ENCODE results near the gene IQCN.

Gene IQCN

GRCh38 chr19:18231775-18232174 is 42.5 kb downstream of the IQCN start:
- no peak for DNase-seq (ENCODE audit: low read depth in 2 of 2)

GRCh38 chr19:18230941-18231734 is 43.1 kb downstream of the IQCN start:
- DNase-seq (ENCODE audit: low read depth in 2 of 2), result no peak

- no peak for DNase-seq (ENCODE audit: low read depth in 2 of 2)
These were observed 44.3 kb downstream of the IQCN start for GRCh38 chr19:18229915-18230314.

GRCh38 chr19:18229474-18229873 is 44.8 kb downstream of the IQCN start:
- DNase-seq (ENCODE audit: low read depth in 2 of 2), result no peak

GRCh38 chr19:18227781-18228271 is 46.4 kb downstream of the IQCN start:
- no peak for DNase-seq (ENCODE audit: low read depth in 2 of 2)

GRCh38 chr19:18226956-18227780 is 47.1 kb downstream of the IQCN start:
- DNase-seq (ENCODE audit: low read depth in 2 of 2), result no peak

- DNase-seq (ENCODE audit: low read depth in 2 of 2), result no peak
These were observed 48.4 kb downstream of the IQCN start, which contains the start of gene PDE4C for GRCh38 chr19:18225702-18226468. Gene PDE4C (minus strand): TSS chr19:18226438. CDS start chr19:18226415, 23 bp downstream.

- no peak for DNase-seq (ENCODE audit: low read depth in 2 of 2)
These were observed 48.9 kb downstream of the IQCN start for GRCh38 chr19:18225355-18225701.

GRCh38 chr19:18224525-18225354 is 49.5 kb downstream of the IQCN start:
- peak; percentile 53 to 83 for DNase-seq (ENCODE audit: low read depth in 2 of 2)

- peak in 1 of 2 donors; percentile 21 for DNase-seq (ENCODE audit: low read depth in 2 of 2)
These were observed 50.3 kb downstream of the IQCN start for GRCh38 chr19:18223860-18224524.

GRCh38 chr19:18221815-18222725 is 52.2 kb downstream of the IQCN start:
- DNase-seq (ENCODE audit: low read depth in 2 of 2), result no peak

GRCh38 chr19:18220632-18221275 is 53.5 kb downstream of the IQCN start:
- DNase-seq (ENCODE audit: low read depth in 2 of 2), result no peak

GRCh38 chr19:18219911-18220631 is 54.2 kb downstream of the IQCN start:
- DNase-seq (ENCODE audit: low read depth in 2 of 2), result no peak

GRCh38 chr19:18218600-18218999 is 55.7 kb downstream of the IQCN start:
- no peak for DNase-seq (ENCODE audit: low read depth in 2 of 2)

- no peak for DNase-seq (ENCODE audit: low read depth in 2 of 2)
These were observed 56.1 kb downstream of the IQCN start for GRCh38 chr19:18218159-18218558.

GRCh38 chr19:18216789-18217188 is 57.5 kb downstream of the IQCN start:
- no peak for DNase-seq (ENCODE audit: low read depth in 2 of 2)

GRCh38 chr19:18214779-18215433 is 59.3 kb downstream of the IQCN start:
- DNase-seq (ENCODE audit: low read depth in 2 of 2), result no peak

- DNase-seq (ENCODE audit: low read depth in 2 of 2), result no peak
These were observed 62.6 kb downstream of the IQCN start for GRCh38 chr19:18211683-18212082.
